Activated gamma-delta T cell (primary cell): Measurements from ENCODE around the gene RNF13.
"Not testable (repeated sequence)": the region's sequence is repeated elsewhere in the genome, so short reads cannot be mapped to it uniquely, and the experiment has no call there.

ENCODE experiments used
- DNase-seq: peaks from one replicate; lab custom pipeline; 2025; lab: John Stamatoyannopoulos, UW

RNF13 gene

DNA sequence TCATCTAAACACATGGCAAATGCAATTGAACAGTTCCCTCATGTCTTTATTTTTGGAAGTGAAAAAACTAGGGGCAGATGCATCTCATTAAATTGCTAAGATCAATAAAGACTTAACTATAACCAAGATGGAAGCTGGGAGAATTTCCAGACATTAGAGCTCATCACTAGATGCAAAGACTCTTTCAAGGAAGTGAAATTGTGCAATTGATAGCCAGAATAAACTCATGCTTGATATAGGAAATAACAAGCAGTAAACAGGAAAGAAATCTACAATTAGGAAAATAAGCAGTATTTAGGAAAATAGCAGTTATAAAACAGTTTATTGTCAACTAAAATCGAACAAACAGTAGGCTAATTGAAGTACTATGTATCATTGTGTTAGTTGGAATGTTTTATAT is 11.8 kb upstream of the RNF13 start:
- no peak for DNase-seq

DNA sequence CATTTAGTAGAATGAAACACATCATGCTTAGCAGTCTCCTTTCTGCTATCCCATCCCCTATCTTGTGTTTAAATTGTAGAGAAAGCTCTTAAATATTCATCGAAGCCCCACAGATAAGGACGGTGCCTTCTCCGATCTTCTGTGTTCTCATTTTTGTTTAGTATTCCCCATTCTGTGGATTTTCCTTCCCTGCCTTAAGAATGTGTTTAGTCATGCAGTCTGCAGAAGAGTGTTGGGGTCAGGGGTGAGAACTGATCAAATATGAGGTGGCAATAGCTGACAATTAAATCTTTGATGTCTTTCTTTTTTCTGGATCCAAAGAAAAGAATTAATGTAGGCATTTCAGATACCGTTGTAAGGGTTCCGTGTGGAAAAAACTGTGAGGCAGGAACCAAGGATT is 11.4 kb upstream of the RNF13 start:
- DNase-seq, result no peak

- DNase-seq, result no peak
Observed at GRCh38 chr3:149806171-149806778, 6.7 kb upstream of the RNF13 start.

- no peak for DNase-seq
Observed at GRCh38 chr3:149808209-149808829, 4.7 kb upstream of the RNF13 start.

DNA sequence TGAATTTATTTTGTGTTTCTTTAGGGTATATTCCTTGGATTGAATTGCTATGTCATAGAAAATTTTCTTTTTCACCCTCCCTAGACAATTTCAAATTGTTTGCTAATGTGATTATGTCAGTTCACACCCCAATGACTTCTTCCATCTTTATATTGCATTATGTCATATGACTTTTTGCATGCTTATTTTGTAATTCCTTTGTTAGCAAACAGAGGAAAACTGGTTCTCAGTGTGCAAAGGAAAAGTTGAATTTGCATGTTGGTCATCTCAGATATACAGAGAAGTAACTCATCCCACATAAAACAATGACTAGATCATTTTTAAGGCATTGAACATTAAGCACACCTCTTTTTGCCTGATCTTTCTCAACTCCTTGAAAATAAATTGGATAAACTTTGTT is 3.3 kb upstream of the RNF13 start:
- no peak for DNase-seq

GRCh38 chr3:149810846-149811245 is 2.2 kb upstream of the RNF13 start:
- no peak for DNase-seq

DNA sequence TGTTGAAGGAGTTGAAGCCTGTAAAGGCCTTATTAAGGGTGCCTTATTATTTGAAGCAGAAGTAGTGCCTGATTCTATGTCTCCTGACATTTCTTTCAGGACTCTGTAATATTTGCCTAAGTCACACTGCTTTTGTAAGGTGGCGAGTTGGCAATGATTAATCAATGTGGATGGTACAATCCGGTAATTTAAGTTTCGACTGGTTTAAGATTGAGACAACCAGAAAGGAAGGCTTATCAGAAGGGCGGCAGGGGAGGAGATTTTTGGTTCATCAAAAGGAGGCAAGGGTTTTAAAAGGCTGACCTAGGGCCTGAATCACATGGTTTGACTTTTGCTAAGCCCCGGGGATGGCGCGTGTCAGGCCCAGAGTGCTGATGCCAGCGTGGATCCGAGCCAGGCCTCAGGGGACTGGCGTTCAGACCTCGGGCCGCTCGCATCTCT is 830 bp upstream of the RNF13 start:
- no peak for DNase-seq

DNA sequence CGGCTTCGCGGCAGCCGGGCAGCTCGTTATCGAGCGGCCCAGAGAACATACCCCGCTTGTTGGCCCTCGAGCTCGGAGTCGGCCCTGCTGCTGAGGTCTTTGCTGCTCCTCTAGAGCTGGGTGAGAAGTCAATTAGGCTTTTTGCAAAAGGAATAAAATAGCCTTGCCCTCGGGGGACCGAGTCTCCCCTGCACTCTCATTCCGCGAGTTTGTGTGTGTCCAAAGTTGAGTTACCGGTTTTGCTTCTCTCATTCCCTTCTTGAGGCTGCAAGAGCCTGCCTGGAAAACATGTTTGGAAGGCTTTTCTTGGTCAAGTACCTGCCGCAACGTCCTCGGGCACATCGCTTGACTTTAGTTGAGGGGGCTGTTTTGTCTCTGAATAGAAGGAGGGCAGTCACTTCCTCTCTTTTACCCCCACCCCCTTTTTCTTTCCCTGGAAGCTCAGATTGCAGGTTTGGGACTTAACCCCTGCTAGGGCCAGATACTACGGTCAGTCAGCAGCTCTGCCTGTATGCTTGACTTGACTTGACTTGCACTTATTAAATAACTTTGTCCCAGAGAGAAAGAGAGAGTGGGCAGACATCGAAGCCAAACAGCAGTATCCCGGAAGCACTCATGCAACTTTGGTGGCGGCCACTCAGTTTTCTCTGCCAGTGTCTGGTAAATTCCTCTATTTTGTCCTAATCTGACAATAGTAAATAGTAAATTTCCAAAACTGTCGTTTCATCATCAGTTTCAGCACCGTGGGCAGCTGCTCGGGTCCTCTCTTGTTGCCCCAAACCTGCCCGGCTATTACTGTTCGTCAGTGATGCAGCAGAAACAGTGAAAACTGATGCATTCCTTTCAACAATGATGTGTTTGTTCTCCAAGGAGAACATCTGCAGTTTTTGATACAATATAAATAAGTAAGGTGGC is 609 bp downstream of the RNF13 start:
- DNase-seq, result no peak

GRCh38 chr3:149815321-149815720 is 2.3 kb downstream of the RNF13 start:
- no peak for DNase-seq

DNA sequence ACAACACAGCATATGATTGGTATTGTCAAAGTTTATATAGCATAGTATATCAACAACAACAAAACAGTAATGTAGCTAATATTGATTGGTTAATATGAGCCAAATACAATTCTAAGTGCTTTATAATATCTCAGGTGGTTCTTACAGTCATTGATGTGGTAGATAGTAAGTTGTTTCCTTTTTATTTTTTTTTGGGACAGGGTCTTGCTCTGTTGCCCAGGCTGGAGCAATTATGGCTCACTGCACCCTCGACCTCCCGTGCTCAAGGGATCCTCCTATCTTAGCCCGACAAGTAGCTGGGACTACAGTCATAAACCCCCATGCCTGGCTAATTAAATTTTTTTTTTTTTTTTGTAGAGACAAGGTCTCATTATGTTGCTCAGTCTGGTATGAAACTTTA is 2.7 kb downstream of the RNF13 start:
- DNase-seq, result no peak

- no peak for DNase-seq
Observed at GRCh38 chr3:149816311-149816710, 3.3 kb downstream of the RNF13 start.

DNA sequence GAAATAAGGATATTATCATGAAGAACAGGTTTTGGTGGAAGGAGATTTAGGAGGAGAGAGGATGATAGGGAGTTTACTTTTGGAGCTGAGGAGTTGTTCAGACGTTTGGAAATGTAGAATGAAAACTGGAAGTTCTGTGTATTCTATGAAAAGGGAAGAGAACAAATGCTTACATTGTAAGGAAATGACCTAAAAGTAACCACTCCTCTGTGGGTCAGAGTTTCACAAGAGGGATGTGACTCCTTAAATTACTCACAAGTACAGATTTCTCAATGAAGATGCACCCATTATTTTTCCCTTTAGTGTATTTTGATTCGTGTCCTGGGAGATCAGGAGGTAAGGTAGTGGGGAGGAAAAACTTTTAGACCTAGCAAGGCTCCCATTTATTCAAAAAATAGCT is 4.0 kb downstream of the RNF13 start:
- no peak for DNase-seq

- DNase-seq, result no peak
Observed at GRCh38 chr3:149819432-149819831, 6.4 kb downstream of the RNF13 start.

DNA sequence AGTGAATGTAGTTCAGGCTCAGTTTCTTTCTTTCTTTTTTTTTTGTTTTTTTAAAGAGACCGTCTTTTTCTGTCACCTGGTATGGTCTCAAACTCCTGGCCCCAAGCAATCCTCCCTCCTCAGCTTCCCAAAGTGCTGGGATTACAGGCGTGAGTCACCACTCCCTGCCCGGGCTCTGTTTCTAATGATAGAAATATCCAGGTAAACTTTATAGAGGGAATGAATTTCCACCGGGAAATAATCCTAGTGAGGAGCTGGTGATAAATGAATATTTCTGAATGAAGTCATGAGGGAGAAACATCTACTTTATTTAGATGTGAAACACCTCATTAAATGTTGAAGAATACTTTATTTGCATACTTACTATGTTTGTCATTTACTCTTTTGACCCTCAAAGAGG is 7.2 kb downstream of the RNF13 start:
- no peak for DNase-seq

DNA sequence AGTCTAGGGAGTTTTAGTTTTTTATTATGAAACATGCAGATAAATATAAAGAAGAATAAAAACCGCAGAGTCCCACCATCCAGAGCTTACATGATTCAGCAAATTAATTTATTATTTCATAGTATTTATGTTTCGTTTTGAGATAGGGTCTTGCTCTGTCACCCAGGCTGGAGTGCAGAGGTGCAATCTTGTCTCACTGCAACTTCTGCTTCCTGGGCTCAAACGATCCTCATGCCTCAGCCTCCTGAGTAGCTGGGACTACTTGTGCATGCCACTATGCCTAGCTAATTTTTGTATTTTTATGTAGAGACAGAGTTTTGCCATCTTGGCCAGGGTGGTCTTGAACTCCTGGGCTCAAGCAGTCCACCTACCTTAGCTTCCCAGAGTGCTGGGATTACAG is 13.6 kb downstream of the RNF13 start:
- no peak for DNase-seq

DNA sequence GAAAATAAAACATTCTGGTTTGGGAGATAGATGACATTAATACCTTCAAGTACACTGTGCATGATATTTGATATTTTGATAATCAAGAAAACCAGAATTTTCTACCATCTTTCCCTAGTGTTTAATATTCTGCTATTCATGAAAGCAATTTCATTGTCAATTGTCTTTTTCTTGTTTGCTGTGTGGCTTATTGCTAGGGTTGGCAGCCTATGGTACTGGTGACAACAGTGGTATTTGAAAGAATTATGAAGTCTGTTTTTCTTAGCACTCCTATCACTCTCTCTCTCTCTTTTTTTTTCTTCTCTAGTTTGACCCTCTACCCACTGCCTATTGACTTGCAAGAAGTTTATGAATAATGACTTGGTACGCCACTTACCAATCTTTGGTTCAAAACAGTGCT is 15.4 kb downstream of the RNF13 start:
- no peak for DNase-seq

DNA sequence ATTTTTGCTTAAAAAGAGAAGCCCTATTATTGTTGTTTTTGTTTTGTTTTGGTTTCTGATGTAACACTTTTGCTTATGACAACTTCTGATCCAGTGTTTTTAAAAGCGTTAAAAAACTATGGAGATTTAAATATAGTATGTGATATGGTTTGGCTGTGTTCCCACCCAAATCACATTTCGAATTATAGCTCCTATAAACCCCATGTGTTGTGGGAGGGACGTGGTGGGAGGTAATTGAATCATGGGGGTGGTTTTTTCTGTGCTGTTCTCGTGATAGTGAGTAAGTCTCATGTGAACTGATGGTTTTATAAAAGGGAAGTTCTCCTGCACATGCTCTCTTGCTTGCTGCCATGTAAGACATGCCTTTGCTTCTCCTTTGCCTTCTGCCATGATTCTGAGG is 16.6 kb downstream of the RNF13 start:
- not testable (repeated sequence) for DNase-seq

DNA sequence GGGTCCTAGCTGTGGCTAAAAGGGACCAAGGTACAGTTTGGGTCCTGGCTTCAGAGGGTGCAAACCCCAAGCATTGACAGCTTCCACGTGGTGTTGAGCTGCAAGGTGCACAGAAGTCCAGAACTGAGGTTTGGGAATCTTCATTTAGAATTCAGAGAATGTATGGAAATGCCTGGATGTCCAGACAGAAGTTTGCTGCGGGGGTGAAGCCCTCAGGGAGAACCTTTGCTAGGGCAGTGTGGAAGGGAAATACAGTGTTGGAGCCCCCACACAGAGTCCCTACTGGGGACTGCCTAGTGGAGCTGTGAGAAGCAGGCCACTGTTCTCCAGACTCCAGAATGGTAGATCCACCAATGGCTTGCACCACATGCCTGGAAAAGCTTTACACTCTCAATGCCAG is 17.9 kb downstream of the RNF13 start:
- DNase-seq, result no peak

- no peak for DNase-seq
Observed at GRCh38 chr3:149831321-149831720, 18.3 kb downstream of the RNF13 start.

- DNase-seq, result no peak
Observed at GRCh38 chr3:149832086-149832485, 19.1 kb downstream of the RNF13 start.

DNA sequence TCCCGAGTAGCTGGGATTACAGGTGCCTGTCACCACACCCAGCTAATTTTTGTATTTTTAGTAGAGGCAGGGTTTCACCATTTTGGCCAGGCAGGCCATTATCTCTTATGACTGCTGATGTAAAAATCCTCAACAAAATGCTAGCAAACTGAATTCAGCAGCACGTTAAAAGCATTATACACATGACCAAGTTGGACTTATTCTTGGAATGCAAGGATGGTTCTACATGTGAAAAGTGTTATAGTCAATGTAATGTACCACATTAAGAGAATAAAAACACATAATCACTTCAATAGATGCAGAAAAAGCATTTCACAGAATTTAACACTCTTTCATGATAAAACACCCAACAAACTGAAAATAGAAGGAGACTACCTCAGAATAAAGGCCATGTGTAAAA is 20.2 kb downstream of the RNF13 start:
- DNase-seq, result no peak

DNA sequence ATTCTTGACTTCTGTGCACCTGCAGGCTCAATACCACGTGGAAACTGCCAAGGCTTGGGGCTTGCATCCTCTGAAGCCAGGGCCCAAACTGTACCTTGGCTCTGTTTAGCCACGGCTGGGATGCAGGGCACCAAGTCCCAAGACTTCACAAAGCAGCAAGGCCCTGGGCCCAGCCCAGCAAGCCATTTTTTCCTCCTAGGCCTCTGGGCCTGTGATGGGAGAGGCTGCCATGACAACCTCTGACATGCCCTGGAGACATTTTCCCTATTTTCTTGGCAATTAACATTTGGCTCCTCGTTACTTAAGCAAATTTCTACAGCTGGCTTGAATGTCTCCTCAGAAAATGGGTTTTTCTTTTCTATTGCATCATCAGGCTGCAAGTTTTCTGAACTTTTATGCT is 25.5 kb downstream of the RNF13 start:
- not testable (repeated sequence) for DNase-seq

DNA sequence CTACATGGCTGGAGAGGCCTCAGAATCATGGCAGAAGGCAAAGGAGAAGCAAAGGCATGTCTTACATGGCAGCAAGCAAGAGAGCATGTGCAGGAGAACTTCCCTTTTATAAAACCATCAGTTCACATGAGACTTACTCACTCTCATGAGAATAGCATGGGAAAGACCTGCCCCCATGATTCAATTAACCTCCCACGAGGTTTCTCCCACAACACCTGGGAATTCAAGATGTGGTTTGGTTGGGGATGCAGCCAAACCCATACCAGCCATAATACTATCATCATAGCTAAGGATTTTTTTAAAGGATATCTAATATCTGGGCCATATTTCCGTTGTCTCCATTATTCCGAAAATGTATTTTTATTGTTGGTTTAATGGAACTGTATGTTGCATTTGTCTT is 26.5 kb downstream of the RNF13 start:
- DNase-seq, result not testable (repeated sequence)
